CD4-positive, alpha-beta T cell treated with Interleukin-21 for 1 hour (primary cell): ENCODE results near the gene CCDC178.
"Not testable (repeated sequence)": the region's sequence is repeated elsewhere in the genome, so short reads cannot be mapped to it uniquely, and the experiment has no call there.

Source experiments
- DNase-seq: peaks from one replicate; pipeline ENCODE4 v3.0.0-alpha.2; 2020

CCDC178 gene, protein sequence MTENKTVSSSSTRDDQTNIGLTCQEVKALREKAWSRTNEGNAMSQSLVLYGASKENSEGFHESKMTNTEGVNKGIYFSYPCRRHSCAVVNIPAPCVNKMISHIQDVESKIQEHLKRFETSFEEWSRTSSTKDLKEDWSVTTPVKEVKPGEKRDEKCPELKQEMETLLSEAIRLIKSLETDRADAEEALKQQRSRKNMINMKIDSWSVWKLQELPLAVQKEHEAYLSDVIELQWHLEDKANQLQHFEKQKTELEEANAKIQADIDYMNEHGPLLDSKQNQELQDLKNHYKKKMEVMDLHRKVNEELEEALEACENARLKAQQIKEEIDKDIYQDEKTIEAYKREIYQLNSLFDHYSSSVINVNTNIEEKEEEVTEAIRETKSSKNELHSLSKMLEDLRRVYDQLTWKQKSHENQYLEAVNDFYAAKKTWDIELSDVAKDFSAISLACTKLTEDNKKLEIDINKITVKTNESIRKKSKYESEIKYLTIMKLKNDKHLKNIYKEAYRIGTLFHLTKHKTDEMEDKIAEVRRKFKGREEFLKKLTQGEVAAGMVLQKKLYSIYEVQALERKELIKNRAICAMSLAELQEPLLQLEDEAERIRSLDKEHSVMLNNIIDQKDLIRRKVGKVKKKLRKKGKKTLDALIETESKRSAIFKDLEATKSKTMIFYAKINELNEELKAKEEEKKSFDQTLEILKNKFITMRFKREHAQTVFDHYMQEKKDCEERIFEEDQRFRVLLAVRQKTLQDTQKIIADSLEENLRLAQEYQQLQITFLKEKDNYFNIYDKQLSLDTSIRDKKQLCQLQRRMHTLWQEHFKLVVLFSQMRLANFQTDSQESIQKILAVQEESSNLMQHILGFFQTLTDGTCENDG

DNA sequence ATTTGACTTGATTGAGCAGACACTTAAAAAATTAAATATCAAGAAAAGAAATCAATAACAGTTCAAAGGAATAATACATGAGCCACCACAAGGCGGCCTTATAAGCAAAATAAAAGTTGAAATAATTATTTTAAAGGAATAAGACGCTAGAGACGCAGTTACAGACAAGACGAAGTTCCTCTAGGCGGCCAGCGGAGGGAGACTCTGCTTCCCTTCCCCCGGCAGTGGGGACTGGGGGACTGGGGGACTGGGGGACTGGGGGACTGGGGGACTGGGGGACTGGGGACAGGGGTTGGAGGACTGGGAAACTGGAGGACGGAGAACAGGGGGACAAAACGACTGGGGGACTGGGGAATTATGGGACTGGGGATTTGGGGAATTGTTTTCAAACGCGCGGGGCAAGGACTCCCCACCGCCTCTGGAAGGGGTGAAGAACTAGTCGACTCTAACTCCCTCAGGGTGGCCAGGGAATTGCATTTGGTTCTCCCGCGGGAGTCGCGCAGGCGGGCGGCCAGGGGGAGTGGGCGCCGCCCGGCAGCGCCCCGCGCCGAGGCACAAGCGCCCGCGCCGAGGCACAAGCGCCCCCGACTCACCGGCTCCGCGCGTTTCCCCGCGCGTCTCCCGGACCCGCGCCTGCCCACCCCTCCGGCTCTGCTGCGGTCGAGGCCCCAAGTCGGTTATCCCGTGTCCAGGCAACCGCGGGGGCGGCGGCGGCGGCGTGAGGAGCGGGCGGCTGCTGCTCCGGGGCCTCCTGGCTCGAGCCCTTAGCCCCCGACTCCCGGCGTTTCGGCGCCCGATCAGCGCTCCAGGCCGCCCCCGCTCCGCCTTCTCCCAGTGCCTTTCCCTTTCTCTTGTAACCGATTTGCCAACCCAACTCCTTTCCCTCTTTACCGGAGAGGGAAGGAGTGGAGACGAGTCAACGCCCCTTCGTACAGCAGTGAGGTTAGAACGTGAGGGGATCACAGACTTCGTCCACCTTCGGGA lies at the start of gene CCDC178:
Gene CCDC178 (minus strand): TSS at position 662 of the 984 bp plus-strand sequence. CDS start 28,633 bp downstream, outside the sequence.
- no peak for DNase-seq

DNA sequence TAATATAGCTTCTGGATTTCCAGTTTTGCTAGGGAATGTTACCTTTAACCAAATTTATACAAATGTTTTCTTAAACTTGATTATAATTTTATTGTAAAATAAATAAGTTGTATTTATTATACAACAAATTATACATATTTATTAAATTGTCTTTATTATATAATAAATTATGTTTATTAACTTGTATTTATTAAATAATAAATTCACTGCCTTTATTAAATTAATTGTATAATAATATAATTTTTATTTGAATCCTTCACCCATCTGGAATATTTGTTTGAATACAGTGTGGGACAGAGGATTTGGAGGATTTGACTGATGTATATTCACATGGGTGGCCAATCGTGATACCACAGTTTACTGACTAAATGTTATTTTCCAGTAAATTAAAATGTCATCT lies 43.4 kb upstream of the CCDC178 start:
- DNase-seq = no peak

DNA sequence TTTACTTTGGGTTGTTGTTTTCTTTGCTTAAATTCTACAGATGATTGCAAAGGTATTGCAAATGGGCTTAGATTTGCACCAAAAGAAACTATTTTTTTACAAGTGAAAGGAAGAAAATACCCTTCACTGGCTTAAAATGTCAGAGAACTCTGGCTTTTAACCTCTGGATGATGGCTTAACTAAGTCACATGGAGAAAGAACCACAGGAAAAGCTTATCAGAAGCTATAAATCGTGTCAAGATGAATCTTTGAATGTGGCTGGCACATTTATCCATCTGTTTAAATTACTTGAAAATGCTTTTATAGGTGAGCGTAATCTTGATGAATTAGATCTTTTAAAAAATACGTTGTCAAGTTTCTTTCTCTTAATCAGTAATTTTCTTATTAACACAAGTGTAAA lies 32.0 kb upstream of the CCDC178 start:
- DNase-seq = no peak

DNA sequence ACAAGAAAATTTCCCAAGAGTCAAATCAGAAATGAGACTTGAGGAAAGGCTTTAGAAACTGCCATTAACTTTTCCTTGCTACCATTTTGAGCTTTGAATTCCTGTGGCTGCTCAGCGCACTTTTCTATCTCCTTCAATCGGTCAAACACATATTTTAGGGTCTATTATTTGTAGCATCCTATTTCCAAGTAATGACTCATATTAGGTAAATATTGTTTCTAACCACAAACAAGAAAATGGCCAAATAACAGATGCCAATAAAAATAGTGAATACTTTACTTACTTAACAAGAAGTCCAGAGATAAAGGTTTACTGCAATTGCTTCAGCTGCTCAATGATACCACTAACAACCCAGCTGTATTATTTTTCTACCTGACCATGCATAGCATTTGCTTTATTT lies 29.7 kb upstream of the CCDC178 start:
- no peak for DNase-seq

DNA sequence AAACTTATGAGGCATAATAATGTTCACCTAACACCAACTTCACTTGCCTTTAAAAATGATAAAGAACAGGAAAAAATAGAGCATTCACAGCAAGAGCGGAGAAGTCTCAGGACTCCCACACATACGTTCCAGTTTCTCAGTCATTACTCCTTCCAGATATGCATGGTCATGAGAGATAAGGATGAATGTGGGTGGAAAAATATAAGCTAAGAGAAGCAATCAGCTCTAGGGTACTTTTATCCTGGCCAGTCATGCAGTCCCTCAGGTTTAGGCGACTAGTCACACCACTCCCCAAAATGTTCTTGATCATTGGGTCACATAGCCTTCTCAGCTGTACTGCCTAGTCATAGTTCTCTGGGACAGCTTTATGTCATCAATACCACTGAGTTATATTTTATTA lies 29.2 kb upstream of the CCDC178 start:
- no peak for DNase-seq

DNA sequence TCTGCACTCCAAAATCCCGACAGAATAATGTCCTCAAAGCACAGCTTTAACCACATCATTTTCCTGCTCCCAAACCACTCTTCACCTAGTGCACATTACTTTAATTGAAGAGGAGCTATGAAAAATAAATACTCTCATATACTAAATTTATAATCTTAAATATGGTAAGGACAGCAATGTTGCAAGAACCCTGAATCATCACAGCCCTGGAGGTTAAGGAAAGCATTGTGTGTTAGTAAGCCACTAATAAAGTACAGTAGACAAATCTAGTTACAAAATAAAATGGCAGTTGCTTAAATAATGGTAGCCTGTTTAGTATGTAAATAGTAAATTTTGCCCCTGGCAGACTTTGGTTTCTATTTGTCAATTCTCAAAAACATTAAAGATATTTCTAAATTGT lies 27.0 kb upstream of the CCDC178 start:
- no peak for DNase-seq

DNA sequence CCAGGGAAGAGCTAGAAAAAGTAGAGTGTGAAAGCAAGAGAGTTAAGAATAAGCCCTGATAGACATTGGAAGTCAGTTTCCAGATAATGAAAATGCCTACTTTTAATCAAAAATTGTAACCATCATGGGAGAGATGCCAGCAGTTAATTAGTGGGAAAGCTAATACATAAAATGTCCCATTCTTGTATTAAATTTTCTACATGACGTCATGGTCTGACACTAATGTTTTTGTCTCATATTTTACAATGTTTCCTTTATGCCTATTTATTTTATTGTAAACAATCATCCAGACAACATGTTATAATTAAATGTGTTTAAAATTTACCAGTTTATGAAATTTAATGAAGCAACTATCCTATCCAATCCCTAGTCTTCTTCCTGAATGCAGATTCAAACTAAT lies 26.3 kb upstream of the CCDC178 start:
- DNase-seq = no peak

DNA sequence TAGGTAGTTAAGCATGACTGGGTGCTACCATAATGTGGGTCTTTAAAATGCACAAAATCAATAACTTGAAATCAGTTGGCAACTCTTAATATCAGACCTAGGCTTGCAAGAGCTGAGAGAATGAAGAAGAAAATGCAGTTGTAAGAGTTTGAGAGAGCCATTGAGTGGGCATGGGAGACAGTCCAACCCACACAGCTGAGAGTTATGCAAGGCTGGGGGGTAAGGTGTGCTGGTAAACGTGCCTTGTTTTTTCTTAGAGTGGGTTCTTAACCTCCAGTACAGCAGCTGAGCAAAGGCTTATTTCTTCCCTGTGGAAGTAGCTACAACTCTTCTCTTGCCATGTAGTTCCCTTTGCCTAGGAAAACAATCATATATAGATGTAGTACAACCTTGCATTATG lies 20.2 kb upstream of the CCDC178 start:
- DNase-seq = no peak

DNA sequence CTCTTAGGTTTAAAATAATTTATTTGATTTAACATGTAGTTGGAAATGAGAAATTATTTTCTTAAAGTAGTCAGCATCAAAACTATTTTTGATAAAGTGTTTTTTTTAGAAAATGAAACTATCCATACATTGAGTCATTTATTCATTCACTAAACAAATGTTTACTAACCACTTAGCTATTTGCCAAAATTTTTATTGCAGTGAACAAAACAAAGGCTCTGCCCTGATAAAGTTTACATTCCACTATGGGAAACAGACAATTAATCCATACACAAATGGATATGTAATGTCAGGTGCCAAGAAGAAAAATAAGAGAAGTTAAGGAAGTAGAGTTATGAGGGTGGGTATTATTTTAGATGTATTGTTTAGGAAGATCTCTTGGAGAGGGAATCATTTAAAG lies 19.1 kb upstream of the CCDC178 start:
- no peak for DNase-seq

DNA sequence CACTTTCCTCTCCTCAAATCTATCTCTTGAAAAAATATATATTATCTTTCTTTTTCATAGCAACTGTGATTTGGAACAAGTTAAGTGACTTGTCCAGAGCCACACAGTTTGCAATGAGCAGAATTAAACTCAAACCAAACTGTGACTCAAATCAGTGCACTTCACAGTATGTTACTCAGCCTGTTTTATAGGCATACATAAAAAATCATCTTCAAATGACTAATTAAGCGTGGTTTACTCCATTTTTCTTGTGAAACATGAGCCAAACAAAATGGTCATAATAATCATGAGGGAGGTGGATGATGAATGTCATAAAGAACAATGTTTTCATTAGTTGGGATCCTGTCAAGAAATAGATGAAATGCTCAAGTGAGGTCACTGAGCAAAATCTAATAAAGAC lies 6.1 kb upstream of the CCDC178 start:
- DNase-seq = no peak

DNA sequence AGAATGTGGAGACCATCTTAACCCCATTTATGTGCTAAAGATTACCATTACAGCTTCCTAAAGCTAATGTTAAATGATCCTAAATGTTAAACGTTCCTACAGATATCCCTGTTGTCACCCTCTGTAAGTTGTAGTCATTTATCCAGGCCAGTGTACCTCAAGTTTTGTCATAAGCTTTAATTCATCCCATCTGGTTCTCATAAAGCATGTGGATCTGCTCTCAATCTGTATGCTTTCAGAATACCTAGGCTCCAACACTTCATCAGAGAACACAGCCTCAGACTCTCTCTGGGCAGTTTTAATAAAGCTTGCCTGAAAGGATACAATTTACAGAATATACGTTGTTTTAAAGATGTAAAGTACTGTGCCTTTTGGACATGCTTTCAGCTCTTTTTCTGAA lies 4.2 kb upstream of the CCDC178 start:
- DNase-seq = no peak

DNA sequence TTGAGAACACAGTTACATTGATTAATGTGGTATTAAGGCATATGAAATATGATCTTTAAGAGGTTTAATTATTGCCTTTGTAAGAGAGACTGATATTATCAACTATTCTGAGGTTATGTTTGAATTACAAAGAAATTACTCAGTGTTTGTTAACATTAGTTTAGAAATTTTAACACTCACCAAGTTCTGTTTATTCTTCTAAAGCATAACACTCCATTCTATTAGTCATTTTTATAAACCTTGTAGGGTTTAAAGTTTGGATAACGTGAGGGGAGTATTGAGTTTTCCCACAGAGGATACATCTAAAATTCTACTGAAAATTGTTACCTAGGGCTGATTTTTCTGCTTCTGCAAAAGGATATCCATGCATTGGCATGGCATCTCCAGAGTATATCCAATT lies 7.7 kb downstream of the CCDC178 start:
- DNase-seq = no peak

DNA sequence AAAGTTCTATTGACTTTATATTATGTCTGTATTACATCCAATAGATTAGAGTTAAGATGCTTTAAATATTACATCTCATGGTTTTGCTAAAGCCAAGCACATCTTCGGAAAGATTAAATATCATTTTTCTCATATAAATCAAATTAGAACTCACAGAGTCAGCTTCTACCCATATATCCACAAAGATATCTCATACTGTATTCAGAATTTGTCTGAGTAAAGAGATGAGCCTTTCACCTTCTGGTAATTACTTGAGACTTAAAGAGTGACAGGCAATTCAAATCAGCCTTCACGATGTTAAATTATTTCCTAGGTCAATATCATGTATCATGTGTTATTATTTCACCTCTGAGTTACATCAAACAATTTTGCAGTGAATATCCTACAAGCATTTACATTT lies 13.0 kb downstream of the CCDC178 start:
- no peak for DNase-seq

DNA sequence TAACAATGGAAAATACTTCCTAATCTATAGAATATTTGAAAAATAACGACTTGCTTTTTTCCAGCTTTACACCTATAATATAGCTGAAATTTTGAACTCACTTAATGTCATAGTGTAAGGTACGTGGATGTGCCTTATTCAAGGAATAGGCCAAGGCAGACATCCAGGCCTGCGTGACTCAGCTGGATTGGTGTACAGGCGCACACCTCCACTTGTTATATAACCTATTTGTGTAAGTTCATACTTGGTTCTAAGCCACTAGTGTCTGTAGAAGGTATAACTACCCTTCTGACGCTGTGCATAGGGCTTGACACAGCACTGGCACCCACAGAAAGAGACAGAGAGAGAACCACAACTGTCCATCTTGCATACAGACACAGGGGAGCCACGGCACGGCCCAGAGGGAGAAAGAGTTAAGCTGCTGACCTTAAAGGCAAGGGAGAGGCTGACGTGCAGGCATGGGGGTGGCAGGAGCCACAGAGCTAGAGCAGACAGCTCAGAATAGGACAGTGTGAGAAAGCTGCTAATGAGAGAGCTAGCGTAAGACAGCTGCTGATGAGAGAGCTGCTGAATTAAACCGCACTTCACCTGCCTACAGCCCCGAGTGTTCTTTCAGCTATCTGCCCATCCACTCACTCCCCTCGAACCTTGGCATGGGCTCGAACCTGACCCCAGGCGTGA lies 16.1 kb downstream of the CCDC178 start:
- no peak for DNase-seq

DNA sequence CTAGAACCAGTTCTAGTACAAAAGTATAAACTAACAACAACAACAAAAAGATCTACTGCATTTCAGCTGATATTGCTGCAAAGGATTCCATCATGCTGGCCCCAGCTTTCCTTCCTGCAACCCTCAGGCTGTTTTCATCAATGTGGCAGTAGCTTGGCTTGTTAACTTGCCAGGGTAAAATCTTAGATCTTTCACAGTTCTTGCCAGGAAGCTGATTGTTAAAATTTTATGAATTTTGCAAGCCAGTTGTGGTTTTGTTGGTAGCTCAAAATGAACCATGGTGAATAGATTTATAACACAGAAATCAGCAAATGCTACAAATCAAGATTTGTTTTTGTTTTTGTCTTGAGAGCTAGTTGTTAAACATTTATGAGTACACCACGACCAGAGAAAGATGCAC lies 19.3 kb downstream of the CCDC178 start:
- no peak for DNase-seq

DNA sequence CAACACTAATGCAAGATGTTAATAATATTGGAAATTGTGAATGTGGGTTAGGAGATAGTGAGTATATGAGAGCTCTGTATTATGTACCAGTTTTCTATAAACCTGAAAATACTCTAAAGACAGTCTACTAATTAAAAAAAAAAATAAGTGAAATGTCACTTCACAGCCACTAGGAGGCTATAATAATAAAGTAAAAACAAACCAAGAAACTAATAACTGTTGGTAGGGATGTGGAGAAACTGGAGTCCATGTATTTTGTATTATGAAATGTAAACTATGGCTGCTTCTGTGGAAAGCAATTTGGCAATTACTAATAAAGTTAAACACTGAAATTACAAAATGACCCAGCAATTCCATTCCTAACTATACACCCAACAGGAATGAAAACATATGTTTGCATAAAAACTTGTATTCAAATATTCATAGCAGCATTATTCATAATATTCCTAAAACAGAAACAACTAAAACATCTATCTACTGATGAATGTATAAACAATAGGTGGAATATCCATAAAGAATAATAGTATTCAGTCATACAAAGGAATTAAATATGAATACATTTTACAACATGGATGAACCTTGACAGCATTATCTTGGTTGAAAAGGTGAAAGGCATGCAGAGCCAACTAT lies 36.2 kb downstream of the CCDC178 start:
- DNase-seq = no peak

DNA sequence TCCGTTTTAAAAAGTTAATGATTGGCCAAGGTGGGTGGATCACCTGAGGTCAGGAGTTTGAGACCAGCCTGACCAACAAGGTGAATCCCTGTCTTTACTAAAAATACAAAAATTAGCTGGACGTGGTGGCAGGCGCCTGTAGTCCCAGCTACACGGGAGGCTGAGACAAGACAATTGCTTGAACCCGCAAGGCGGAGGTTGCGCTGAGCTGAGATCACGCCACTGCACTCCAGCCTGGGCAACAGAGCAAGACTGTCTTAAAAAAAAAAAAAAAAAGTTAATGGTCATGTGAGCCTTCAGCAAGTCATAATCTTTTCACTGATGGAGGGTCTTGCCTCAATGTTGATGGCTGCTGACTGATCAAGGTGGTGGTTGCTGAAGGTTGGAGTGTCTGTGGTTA lies 41.6 kb downstream of the CCDC178 start:
- DNase-seq = not testable (repeated sequence)

DNA sequence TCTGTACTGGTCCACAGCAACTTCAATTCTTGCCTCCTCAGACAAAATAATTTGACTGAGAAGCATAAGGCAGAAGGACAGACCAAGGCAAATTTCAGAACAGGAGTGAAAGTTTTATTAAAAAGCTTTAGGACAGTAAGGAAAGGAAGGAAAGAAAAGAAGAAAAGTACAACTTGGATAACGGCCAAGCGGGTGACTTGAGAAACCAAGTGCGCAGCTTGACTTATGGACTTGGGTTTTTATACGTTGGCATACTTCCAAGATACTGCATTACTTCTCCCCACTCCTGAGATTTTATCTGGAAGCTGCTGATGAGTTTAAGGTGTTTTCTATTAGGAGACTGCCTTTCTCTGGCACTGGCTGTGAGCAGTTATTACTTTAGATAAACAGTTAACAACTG lies 64.7 kb downstream of the CCDC178 start:
- no peak for DNase-seq

DNA sequence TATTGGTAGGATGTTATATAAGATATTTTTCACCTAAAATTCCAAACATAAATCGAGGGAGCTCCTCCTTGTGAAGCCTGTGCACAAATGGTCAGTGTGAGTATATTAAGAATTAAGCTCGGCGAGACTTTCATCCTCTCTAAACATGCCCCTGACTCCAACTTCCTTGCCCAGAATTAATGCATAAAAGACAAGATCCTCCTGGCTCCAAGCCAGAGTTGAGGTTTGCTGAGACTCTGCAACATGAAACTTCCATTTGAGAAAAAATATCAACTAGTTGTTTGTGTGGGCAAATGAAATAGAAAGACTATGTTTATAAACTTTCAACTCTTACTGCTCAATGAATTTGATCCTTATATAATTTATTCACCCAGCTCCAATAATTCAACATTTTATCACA lies 68.1 kb downstream of the CCDC178 start:
- no peak for DNase-seq

DNA sequence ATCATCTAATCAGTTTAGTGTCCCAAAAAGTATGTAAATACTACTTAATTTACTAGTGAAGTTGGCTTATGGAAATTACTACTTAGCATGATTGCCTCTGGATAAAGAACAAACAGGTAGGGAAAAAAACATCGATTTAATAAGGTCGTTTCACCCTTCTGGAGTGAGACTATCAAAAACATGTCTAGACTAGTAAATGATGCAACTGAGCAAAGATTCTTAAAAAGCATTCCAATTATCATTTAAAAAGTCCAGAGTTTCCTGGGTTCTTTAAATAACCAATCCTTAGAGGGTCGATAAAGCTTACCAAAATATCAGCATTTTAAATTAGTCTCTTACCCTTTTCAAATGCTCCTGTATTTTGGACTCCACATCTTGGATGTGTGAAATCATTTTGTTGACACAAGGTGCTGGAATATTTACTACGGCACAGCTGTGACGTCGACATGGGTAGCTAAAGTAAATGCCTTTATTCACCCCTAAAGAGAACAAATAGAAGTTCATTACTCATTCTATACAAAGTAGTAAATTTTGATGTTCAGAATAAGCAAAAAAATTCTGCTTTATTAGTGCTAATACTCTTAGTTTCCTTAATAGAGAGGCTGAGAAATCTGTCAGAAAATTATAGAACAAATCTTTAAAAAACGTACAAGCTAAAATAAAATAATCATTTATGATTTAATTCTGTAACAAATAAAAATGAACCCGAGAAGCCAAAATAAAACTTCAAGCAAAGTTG lies 70.6 kb downstream of the CCDC178 start:
- no peak for DNase-seq

DNA sequence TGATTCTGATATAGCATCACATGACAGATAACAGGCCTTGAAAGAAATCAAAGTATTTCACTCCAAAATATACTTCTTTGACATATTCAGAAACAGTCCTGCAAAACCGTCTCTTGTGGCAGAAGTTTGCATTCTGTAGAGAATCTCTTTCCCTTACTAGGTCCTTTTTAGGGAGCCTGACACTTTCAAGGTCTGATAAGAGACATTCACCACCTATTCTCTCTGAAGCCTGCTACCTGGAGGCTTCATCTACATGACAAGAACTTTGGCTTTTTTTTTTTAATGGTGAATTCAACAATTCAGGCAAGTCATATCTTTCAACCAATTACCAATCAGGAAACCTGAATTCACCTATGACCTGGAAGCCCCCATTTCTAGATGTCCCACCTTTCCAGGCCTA lies 83.8 kb downstream of the CCDC178 start:
- DNase-seq = no peak
